Liver (tissue), 9 donors: ENCODE results near the gene CCDC30. TPM values are rescaled to one million over a fixed set of nuclear protein-coding genes. Genes with fewer than 3 reads are reported as not detected.

Experiments used
- DNase-seq: peaks from one replicate; pipeline ENCODE4 v3.0.0-alpha.2; 2017; ENCODE audit warnings: low spot score
- H3K27ac ChIP-seq, 2 donors: one replicate each; pipeline ENCODE4 v1.7.0; 2013; ENCODE audit warnings: inconsistent platforms in 2 of 2, low read length in 2 of 2, control low read depth in 1 of 2, low read depth in 1 of 2, mild to moderate bottlenecking in 1 of 2
- H3K27me3 ChIP-seq, 4 donors: one replicate each; pipeline versions ENCODE4 v1.6.1 to v1.7.0; 2013; ENCODE audit warnings: low read length in 3 of 4, inconsistent platforms in 1 of 4, mild to moderate bottlenecking in 1 of 4, moderate library complexity in 1 of 4; ENCODE audit not compliant: control insufficient read depth in 4 of 4, insufficient read depth in 4 of 4
- H3K36me3 ChIP-seq, 4 donors: one replicate each; pipeline versions ENCODE4 v1.6.1 to v1.7.0; 2013; ENCODE audit warnings: low read length in 3 of 4, mild to moderate bottlenecking in 3 of 4, low read depth in 1 of 4, moderate library complexity in 1 of 4; ENCODE audit not compliant: control insufficient read depth in 4 of 4, insufficient read depth in 3 of 4
- H3K4me1 ChIP-seq, 4 donors: one replicate each; pipeline versions ENCODE4 v1.6.1 to v1.7.0; 2013; ENCODE audit warnings: low read length in 3 of 4, mild to moderate bottlenecking in 3 of 4, moderate library complexity in 1 of 4; ENCODE audit not compliant: control insufficient read depth in 4 of 4, insufficient read depth in 4 of 4
- H3K4me3 ChIP-seq, 3 donors: one replicate each; pipeline versions ENCODE4 v1.6.1 to v1.7.0; 2013; ENCODE audit warnings: low read length in 3 of 3, control low read depth in 1 of 3, low read depth in 1 of 3, mild to moderate bottlenecking in 1 of 3
- H3K9ac ChIP-seq, 2 donors: one replicate each; pipeline ENCODE4 v1.7.0; 2013; ENCODE audit warnings: low read length in 2 of 2, mild to moderate bottlenecking in 2 of 2, moderate library complexity in 2 of 2, control low read depth in 1 of 2, low read depth in 1 of 2
- H3K9me3 ChIP-seq, 4 donors: one replicate each; pipeline versions ENCODE4 v1.6.1 to v1.7.0; 2013; ENCODE audit warnings: low read length in 3 of 4; ENCODE audit not compliant: control insufficient read depth in 4 of 4
- CTCF ChIP-seq: fragments of 150-350 bp; IDR thresholded peaks from 2 replicates; pipeline ENCODE4 v1.5.1; 2017; ENCODE audit warnings: improper control_type of control experiment, low read depth, low read length; ENCODE audit not compliant: missing input control
- EGR1 ChIP-seq, 2 donors: IDR thresholded peaks; 2 replicates each; pipeline ENCODE4 v1.6.1; 2016 to 2018; ENCODE audit warnings: antibody characterized with exemption in 2 of 2, low read depth in 2 of 2
- FOXA1 ChIP-seq: IDR thresholded peaks from 2 replicates; pipeline ENCODE4 v1.6.1; 2016; ENCODE audit warnings: antibody characterized with exemption
- FOXA2 ChIP-seq: IDR thresholded peaks from 2 replicates; pipeline ENCODE4 v1.6.1; 2016; ENCODE audit warnings: antibody characterized with exemption
- GABPA ChIP-seq, 2 donors: IDR thresholded peaks in 1 of 2; conservative IDR thresholded peaks in 1 of 2; 2 replicates each; pipeline ENCODE4 v1.6.1; 2016; ENCODE audit warnings: antibody characterized with exemption in 2 of 2, mild to moderate bottlenecking in 1 of 2, moderate library complexity in 1 of 2
- HNF4A ChIP-seq, 2 donors: conservative IDR thresholded peaks; 2 replicates each; pipeline ENCODE4 v1.6.1; 2016; ENCODE audit warnings: antibody characterized with exemption in 2 of 2, mild to moderate bottlenecking in 2 of 2
- HNF4G ChIP-seq: IDR thresholded peaks from 2 replicates; pipeline ENCODE4 v1.6.1; 2016; ENCODE audit warnings: antibody characterized with exemption
- JUND ChIP-seq, 2 donors: IDR thresholded peaks; 2 replicates each; pipeline ENCODE4 v1.6.1; 2016; ENCODE audit warnings: antibody characterized with exemption in 2 of 2
- NR2F2 ChIP-seq: IDR thresholded peaks from 2 replicates; pipeline ENCODE4 v1.6.1; 2016; ENCODE audit warnings: antibody characterized with exemption
- RAD21 ChIP-seq, 2 donors: IDR thresholded peaks; 2 replicates each; pipeline ENCODE4 v1.6.1; 2016; ENCODE audit warnings: antibody characterized with exemption in 2 of 2, mild to moderate bottlenecking in 2 of 2
- RXRA ChIP-seq, 2 donors: IDR thresholded peaks; 2 replicates each; pipeline ENCODE4 v1.6.1; 2017 to 2018; ENCODE audit warnings: antibody characterized with exemption in 2 of 2, mild to moderate bottlenecking in 1 of 2
- SP1 ChIP-seq: IDR thresholded peaks from 2 replicates; pipeline ENCODE4 v1.6.1; 2018; ENCODE audit warnings: antibody characterized with exemption, mild to moderate bottlenecking
- TAF1 ChIP-seq: conservative IDR thresholded peaks from 2 replicates; pipeline ENCODE4 v1.6.1; 2016; ENCODE audit warnings: antibody characterized with exemption, mild to moderate bottlenecking
- YY1 ChIP-seq: IDR thresholded peaks from 2 replicates; pipeline ENCODE4 v1.6.1; 2016; ENCODE audit warnings: antibody characterized with exemption, mild to moderate bottlenecking
- ZBTB33 ChIP-seq: IDR thresholded peaks from 2 replicates; pipeline ENCODE4 v1.6.1; 2016; ENCODE audit warnings: antibody characterized with exemption
- WGBS: extraction: QIAGEN DNeasy Blood & Tissue Kit; methylation state at CpG from one replicate; pipeline ENCODE4 v1.1.7; 2013; 5-methylcytosine and 5-hydroxymethylcytosine counted together
- polyA plus RNA-seq, 2 donors: library from polyadenylated mRNA; stranded (reverse) in 1 of 2; unstranded in 1 of 2; fragments of 200-250 nt in 1 of 2; fragments of >200 nt in 1 of 2; fragmentation: Nextera tagmentation in 1 of 2; extraction: Ambion mirVana in 1 of 2; gene quantifications; one replicate each; pipeline versions ENCODE4 v1.2.1 to v1.2.3, GENCODE V29; 2013 to 2015
- total RNA-seq, 2 donors: library from RNA; depleted of rRNA; stranded (reverse); fragments of >200 nt; gene quantifications; one replicate each; pipeline ENCODE4 v1.2.3, GENCODE V29; 2014
- TF ChIP-seq, protein P1 (sequence below): IDR thresholded peaks from 2 replicates; pipeline ENCODE4 v1.6.1; 2016; ENCODE audit warnings: antibody characterized with exemption
- TF ChIP-seq, protein P2 (sequence below): IDR thresholded peaks from 2 replicates; pipeline ENCODE4 v1.6.1; 2016; ENCODE audit warnings: antibody characterized with exemption, mild to moderate bottlenecking
- TF ChIP-seq, protein P3 (sequence below): IDR thresholded peaks from 2 replicates; pipeline ENCODE4 v1.6.1; 2016; ENCODE audit warnings: antibody characterized with exemption
- donor health status: healthy.
- donor health status: healthy.
- donor health status: healthy.
- donor health status: healthy.
- donor health status: healthy.

CCDC30 gene
- total and polyA plus RNA-seq, 4 donors = 0.07 to 2.0 (median 1.3) TPM

DNA sequence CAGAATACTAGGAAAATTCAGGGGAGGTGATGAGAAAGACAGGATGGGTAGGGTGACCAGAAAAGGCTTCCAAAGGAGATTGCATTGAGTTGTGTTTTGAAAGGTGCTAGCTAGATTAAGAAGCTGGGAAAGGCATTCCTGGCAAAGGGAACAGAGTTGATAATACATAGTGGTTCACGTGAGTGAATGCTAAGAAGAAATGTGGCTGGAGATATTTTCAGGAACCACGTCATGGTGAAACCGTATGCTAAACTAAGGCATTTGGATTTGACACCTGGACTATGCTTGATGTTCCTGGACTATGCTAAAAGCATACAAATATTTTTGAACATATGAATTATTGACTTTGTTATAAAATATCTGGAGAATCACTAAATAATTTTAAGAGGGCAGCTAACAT is 14.7 kb downstream of the CCDC30 start:
- Histone ChIP-seq H3K27ac (no peak overlapping the region), H3K4me3 (no peak overlapping the region), H3K9ac (no peak overlapping the region), H3K27me3 (no peaks in the 10 kb centered on the region), H3K36me3 (peaks cover 0 to 3% (median 0%) of the 10 kb centered on the region in 4 donors), H3K9me3 (no peaks in the 10 kb centered on the region), H3K4me1 (no peaks in the 10 kb centered on the region)
- 98% methylated on average over 3 of the region's 3 CpGs for WGBS
- TF ChIP-seq FOXA2 (no peak), NR2F2 (no peak), JUND (IDR thresholded peaks at IDR 0.05) (no peak), RAD21 (IDR thresholded peaks at IDR 0.05) (no peak), RXRA (IDR thresholded peaks at IDR 0.05) (no peak), FOXA1 (no peak), TAF1 (no peak), GABPA (IDR thresholded peaks at IDR 0.05 in 1 of 2, conservative IDR thresholded peaks at IDR 0.05 in 1 of 2) (no peak), SP1 (no peak), HNF4A (conservative IDR thresholded peaks at IDR 0.05) (no peak)
- TF ChIP-seq, protein P1, sequence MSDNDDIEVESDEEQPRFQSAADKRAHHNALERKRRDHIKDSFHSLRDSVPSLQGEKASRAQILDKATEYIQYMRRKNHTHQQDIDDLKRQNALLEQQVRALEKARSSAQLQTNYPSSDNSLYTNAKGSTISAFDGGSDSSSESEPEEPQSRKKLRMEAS = no peak
- TF ChIP-seq, protein P2, sequence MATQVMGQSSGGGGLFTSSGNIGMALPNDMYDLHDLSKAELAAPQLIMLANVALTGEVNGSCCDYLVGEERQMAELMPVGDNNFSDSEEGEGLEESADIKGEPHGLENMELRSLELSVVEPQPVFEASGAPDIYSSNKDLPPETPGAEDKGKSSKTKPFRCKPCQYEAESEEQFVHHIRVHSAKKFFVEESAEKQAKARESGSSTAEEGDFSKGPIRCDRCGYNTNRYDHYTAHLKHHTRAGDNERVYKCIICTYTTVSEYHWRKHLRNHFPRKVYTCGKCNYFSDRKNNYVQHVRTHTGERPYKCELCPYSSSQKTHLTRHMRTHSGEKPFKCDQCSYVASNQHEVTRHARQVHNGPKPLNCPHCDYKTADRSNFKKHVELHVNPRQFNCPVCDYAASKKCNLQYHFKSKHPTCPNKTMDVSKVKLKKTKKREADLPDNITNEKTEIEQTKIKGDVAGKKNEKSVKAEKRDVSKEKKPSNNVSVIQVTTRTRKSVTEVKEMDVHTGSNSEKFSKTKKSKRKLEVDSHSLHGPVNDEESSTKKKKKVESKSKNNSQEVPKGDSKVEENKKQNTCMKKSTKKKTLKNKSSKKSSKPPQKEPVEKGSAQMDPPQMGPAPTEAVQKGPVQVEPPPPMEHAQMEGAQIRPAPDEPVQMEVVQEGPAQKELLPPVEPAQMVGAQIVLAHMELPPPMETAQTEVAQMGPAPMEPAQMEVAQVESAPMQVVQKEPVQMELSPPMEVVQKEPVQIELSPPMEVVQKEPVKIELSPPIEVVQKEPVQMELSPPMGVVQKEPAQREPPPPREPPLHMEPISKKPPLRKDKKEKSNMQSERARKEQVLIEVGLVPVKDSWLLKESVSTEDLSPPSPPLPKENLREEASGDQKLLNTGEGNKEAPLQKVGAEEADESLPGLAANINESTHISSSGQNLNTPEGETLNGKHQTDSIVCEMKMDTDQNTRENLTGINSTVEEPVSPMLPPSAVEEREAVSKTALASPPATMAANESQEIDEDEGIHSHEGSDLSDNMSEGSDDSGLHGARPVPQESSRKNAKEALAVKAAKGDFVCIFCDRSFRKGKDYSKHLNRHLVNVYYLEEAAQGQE = no peak
- TF ChIP-seq, protein P3, sequence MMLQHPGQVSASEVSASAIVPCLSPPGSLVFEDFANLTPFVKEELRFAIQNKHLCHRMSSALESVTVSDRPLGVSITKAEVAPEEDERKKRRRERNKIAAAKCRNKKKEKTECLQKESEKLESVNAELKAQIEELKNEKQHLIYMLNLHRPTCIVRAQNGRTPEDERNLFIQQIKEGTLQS = no peak
- DNase-seq = no peak

DNA sequence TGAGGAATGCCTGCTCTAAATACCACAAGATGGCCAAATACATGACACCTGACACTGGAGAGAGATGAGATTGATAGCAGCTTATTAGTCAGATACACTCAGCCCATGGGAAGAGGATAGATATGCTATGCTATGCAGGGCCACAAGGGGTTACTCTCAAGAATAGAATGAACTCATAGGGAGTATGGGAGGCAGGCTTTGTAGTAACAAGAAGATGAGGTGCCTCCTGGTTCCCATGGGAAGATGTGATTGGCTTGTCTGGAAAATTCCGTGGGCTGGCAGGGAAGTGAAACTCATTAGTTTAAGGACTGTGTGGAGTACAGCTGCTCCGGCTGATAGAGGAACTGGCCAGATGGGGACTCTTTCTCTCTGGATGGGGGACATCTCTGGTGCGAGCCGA is 16.5 kb downstream of the CCDC30 start:
- Histone ChIP-seq H3K9ac (no peak overlapping the region), H3K36me3 (peaks cover 0 to 7% (median 0%) of the 10 kb centered on the region in 4 donors), H3K27me3 (no peaks in the 10 kb centered on the region), H3K27ac (no peak overlapping the region), H3K4me1 (no peaks in the 10 kb centered on the region), H3K9me3 (no peaks in the 10 kb centered on the region), H3K4me3 (no peak overlapping the region)
- WGBS = 68% methylated on average over 4 of the region's 4 CpGs
- no peak for DNase-seq
- TF ChIP-seq HNF4A (conservative IDR thresholded peaks at IDR 0.05) (no peak), FOXA2 (no peak), YY1 (no peak), GABPA (IDR thresholded peaks at IDR 0.05 in 1 of 2, conservative IDR thresholded peaks at IDR 0.05 in 1 of 2) (no peak), NR2F2 (no peak), CTCF (no peak), RXRA (IDR thresholded peaks at IDR 0.05) (no peak), RAD21 (IDR thresholded peaks at IDR 0.05) (no peak), SP1 (no peak), HNF4G (no peak), ZBTB33 (no peak), EGR1 (IDR thresholded peaks at IDR 0.05; ENCODE audit: low read depth in 2 of 2) (no peak), JUND (IDR thresholded peaks at IDR 0.05) (no peak), FOXA1 (no peak), TAF1 (no peak)
- TF ChIP-seq, protein P3 = no peak
- TF ChIP-seq, protein P1 = no peak
- TF ChIP-seq, protein P2 = no peak
